Panc1 (cell line): ENCODE results near the gene SMPDL3B.

Experiments used
- CTCF ChIP-seq: fragments of 450-650 bp; IDR thresholded peaks from 2 replicates; pipeline ENCODE4 v1.5.1; 2017; ENCODE audit warnings: mild to moderate bottlenecking
- POLR2AphosphoS5 ChIP-seq: IDR thresholded peaks from 2 replicates; pipeline ENCODE4 v1.6.1; 2012; ENCODE audit warnings: mild to moderate bottlenecking, low read depth, low read length, moderate library complexity
- SIN3A ChIP-seq: IDR thresholded peaks from 2 replicates; pipeline ENCODE4 v1.6.1; 2012; ENCODE audit warnings: low read depth, mild to moderate bottlenecking, low read length, moderate library complexity, borderline replicate concordance; ENCODE audit not compliant: insufficient read depth
- TF ChIP-seq, protein P1 (sequence below), 2 experiments: IDR thresholded peaks; 2 replicates each; pipeline ENCODE4 v1.6.1; 2011 to 2012; ENCODE audit warnings: low read depth in 2 of 2, control low read depth in 1 of 2, low read length in 1 of 2, mild to moderate bottlenecking in 1 of 2, moderate library complexity in 1 of 2; ENCODE audit not compliant: insufficient read depth in 1 of 2

DNA sequence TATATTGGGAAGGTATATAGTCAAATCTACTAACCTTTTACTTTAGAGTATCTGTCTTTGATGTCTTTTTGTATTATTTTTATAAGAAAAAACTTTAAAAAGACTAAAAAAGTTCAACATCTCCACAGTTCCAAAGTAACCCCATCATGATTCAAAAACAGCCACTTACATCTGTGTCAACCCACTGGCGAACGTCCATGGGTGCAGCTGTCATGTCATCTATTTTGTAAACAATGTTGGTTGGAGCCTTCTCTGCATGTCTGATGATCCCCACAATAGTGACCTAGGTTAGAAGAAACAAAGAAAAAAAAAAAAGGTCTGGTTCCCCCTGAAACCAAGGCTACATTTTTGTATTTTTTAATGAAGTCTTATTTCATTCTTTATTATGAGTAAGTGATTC lies 28.0 kb upstream of the SMPDL3B start:
- TF ChIP-seq CTCF (no peak), POLR2AphosphoS5 (no peak), SIN3A (no peak)
- TF ChIP-seq, protein P1, sequence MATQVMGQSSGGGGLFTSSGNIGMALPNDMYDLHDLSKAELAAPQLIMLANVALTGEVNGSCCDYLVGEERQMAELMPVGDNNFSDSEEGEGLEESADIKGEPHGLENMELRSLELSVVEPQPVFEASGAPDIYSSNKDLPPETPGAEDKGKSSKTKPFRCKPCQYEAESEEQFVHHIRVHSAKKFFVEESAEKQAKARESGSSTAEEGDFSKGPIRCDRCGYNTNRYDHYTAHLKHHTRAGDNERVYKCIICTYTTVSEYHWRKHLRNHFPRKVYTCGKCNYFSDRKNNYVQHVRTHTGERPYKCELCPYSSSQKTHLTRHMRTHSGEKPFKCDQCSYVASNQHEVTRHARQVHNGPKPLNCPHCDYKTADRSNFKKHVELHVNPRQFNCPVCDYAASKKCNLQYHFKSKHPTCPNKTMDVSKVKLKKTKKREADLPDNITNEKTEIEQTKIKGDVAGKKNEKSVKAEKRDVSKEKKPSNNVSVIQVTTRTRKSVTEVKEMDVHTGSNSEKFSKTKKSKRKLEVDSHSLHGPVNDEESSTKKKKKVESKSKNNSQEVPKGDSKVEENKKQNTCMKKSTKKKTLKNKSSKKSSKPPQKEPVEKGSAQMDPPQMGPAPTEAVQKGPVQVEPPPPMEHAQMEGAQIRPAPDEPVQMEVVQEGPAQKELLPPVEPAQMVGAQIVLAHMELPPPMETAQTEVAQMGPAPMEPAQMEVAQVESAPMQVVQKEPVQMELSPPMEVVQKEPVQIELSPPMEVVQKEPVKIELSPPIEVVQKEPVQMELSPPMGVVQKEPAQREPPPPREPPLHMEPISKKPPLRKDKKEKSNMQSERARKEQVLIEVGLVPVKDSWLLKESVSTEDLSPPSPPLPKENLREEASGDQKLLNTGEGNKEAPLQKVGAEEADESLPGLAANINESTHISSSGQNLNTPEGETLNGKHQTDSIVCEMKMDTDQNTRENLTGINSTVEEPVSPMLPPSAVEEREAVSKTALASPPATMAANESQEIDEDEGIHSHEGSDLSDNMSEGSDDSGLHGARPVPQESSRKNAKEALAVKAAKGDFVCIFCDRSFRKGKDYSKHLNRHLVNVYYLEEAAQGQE (IDR thresholded peaks at IDR 0.05; ENCODE audit: insufficient read depth in 1 of 2, low read depth in 2 of 2, low read length in 1 of 2) = no peak
